ENCODE measurements around the gene CALML4.
"Not testable (repeated sequence)": the region's sequence is repeated elsewhere in the genome, so short reads cannot be mapped to it uniquely, and the experiment has no call there.

Gene CALML4

GRCh38 chr15:68187559-68187958 is 17.6 kb downstream of the CALML4 start:
- no peak for DNase-seq

GRCh38 chr15:68186671-68187397 is 18.3 kb downstream of the CALML4 start:
- no peak for DNase-seq

GRCh38 chr15:68184616-68185480 is 20.3 kb downstream of the CALML4 start:
- DNase-seq = peak; percentile 36

GRCh38 chr15:68183616-68184315 is 21.4 kb downstream of the CALML4 start:
- DNase-seq = no peak

- DNase-seq = no peak
These were observed 27.4 kb downstream of the CALML4 start for GRCh38 chr15:68177742-68178141.

- no peak for DNase-seq
These were observed 28.5 kb downstream of the CALML4 start for GRCh38 chr15:68176601-68177000.

- peak; percentile 64 for DNase-seq
These were observed 29.6 kb downstream of the CALML4 start for GRCh38 chr15:68175526-68175925.

GRCh38 chr15:68173119-68173518 is 32.0 kb downstream of the CALML4 start:
- no peak for DNase-seq

GRCh38 chr15:68172037-68172436 is 33.1 kb downstream of the CALML4 start:
- DNase-seq = not testable (repeated sequence)

- DNase-seq = no peak
These were observed 38.3 kb downstream of the CALML4 start for GRCh38 chr15:68166847-68167246.

- no peak for DNase-seq
These were observed 41.9 kb downstream of the CALML4 start for GRCh38 chr15:68163191-68163590.

GRCh38 chr15:68158046-68158628 is 47.0 kb downstream of the CALML4 start:
- DNase-seq = no peak

- DNase-seq = no peak
These were observed 48.1 kb downstream of the CALML4 start for GRCh38 chr15:68157074-68157473.

GRCh38 chr15:68154923-68155559 is 50.1 kb downstream of the CALML4 start:
- DNase-seq = peak; percentile 30

- DNase-seq = no peak
These were observed 52.8 kb downstream of the CALML4 start for GRCh38 chr15:68152342-68152741.

- no peak for DNase-seq
These were observed 53.9 kb downstream of the CALML4 start for GRCh38 chr15:68151277-68151676.

- no peak for DNase-seq
These were observed 54.9 kb downstream of the CALML4 start for GRCh38 chr15:68150187-68150586.

- DNase-seq = no peak
These were observed 56.1 kb downstream of the CALML4 start for GRCh38 chr15:68149059-68149458.

- DNase-seq = peak; percentile 23
These were observed 57.1 kb downstream of the CALML4 start for GRCh38 chr15:68148039-68148438.

GRCh38 chr15:68145706-68146105 is 59.4 kb downstream of the CALML4 start:
- DNase-seq = no peak

GRCh38 chr15:68143785-68144184 is 61.3 kb downstream of the CALML4 start:
- no peak for DNase-seq

GRCh38 chr15:68143129-68143528 is 62.0 kb downstream of the CALML4 start:
- DNase-seq = no peak
